HFFc6 (cell line): ENCODE data around the gene HTR5A. TPM values are rescaled to one million over a fixed set of nuclear protein-coding genes. Genes with fewer than 3 reads are reported as not detected.

Source experiments
- DNase-seq: peaks from one replicate; pipeline ENCODE4 v3.0.0-alpha.2; 2018
- H3K27ac Mint-ChIP-seq: 2 replicates; pipeline ENCODE4 v1.8.0; 2020; ENCODE audit warnings: mild to moderate bottlenecking, mixed read lengths
- H3K27me3 Mint-ChIP-seq: 2 replicates; pipeline ENCODE4 v1.8.0; 2021; ENCODE audit warnings: mild to moderate bottlenecking, moderate library complexity, mixed read lengths; ENCODE audit not compliant: insufficient read depth
- H3K36me3 Mint-ChIP-seq: 2 replicates; pipeline ENCODE4 v1.8.0; 2021; ENCODE audit warnings: low read depth, mixed read lengths
- H3K4me1 Mint-ChIP-seq: 2 replicates; pipeline ENCODE4 v1.8.0; 2020; ENCODE audit warnings: low read depth, mixed read lengths
- H3K4me3 Mint-ChIP-seq: 2 replicates; pipeline ENCODE4 v1.8.0; 2020; ENCODE audit warnings: mild to moderate bottlenecking, moderate library complexity, mixed read lengths
- H3K9me3 Mint-ChIP-seq: 2 replicates; pipeline ENCODE4 v1.8.0; 2020; ENCODE audit warnings: mild to moderate bottlenecking, mixed read lengths
- CTCF ChIP-seq: fragments of 200-600 bp; sonication (generic); IDR thresholded peaks from 2 replicates; pipeline ENCODE4 v1.5.0; 2021; ENCODE audit warnings: antibody characterized with exemption, mild to moderate bottlenecking
- total RNA-seq, 6 experiments: library from RNA; stranded (reverse); fragmentation: NEBNext Ultra II Directional; extraction: Animal tissue kit (Norgen Biotek cat#: 25700); gene quantifications; 2 replicates in 1 of 6; 3 replicates in 5 of 6; pipeline ENCODE4 v1.2.3, GENCODE V29; 2021

The HTR5A gene
- total RNA-seq, 6 experiments from 2014 or later = not detected

- no peak for DNase-seq
- Mint-ChIP-seq H3K4me3 (no peak overlapping the region), H3K9me3 (no peaks in the 10 kb centered on the region), H3K36me3 (no peaks in the 10 kb centered on the region), H3K27ac (no peak overlapping the region), H3K4me1 (no peaks in the 10 kb centered on the region), H3K27me3 (peaks cover 3% of the 10 kb centered on the region; the same call in 1 of the 2 replicates)
- TF ChIP-seq CTCF = no peak
Observed at GRCh38 chr7:155136619-155137243, 66.6 kb downstream of the HTR5A start.

Other genes starting within 250 kb of the HTR5A start
- 1 to 10 TPM; 5.2 to 9.3 (median 7.4) TPM for gene PAXIP1, start 67.2 kb upstream of the HTR5A start, total RNA-seq
- 10 to 100 TPM in 3 of 6 experiments, 1 to 10 TPM in 3; 7.1 to 11.0 (median 9.9) TPM for gene INSIG1, start 227.6 kb downstream of the HTR5A start, total RNA-seq